ENCODE data around the gene SLC37A4. TPM values are rescaled to one million over a fixed set of nuclear protein-coding genes. Genes with fewer than 3 reads are reported as not detected.
"Not testable (repeated sequence)": the region's sequence is repeated elsewhere in the genome, so short reads cannot be mapped to it uniquely, and the experiment has no call there.

SLC37A4 gene
- polyA plus RNA-seq, 1 donor from 2014 or later = 23.5 TPM

DNA sequence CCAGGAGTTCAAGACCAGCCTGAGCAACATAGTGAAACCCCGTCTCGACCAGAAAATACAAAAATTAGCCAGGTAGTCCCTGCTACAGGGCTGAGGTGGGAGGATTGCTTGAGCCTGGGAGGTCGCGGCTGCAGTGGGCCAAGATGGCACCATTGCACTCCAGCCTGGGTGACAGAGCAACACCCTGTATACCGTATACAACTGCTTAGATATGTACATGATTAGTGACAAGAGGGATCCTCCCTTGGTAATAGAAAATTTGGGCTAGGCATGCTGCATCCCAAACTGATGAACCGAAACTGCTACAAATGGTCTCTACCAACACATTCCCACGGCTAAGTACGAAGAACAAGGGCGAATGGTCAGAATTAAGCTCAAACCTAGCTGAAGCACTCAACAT, 12.2 kb upstream of the SLC37A4 start:
- H2AFZ ChIP-seq (ENCODE audit: low read depth, low read length) = no peak overlapping the region
- TF ChIP-seq SMC3 (conservative IDR thresholded peaks at IDR 0.05; ENCODE audit: poor library complexity) (no peak), MXI1 (conservative IDR thresholded peaks at IDR 0.05; ENCODE audit: poor library complexity, severe bottlenecking) (no peak), POLR2AphosphoS5 (IDR thresholded peaks at IDR 0.05) (no peak), EZH2 (IDR thresholded peaks at IDR 0.05; ENCODE audit: borderline replicate concordance, insufficient read depth, low read length, poor library complexity, severe bottlenecking) (no peak), RAD21 (conservative IDR thresholded peaks at IDR 0.05) (no peak)
- TF ChIP-seq, protein P1, sequence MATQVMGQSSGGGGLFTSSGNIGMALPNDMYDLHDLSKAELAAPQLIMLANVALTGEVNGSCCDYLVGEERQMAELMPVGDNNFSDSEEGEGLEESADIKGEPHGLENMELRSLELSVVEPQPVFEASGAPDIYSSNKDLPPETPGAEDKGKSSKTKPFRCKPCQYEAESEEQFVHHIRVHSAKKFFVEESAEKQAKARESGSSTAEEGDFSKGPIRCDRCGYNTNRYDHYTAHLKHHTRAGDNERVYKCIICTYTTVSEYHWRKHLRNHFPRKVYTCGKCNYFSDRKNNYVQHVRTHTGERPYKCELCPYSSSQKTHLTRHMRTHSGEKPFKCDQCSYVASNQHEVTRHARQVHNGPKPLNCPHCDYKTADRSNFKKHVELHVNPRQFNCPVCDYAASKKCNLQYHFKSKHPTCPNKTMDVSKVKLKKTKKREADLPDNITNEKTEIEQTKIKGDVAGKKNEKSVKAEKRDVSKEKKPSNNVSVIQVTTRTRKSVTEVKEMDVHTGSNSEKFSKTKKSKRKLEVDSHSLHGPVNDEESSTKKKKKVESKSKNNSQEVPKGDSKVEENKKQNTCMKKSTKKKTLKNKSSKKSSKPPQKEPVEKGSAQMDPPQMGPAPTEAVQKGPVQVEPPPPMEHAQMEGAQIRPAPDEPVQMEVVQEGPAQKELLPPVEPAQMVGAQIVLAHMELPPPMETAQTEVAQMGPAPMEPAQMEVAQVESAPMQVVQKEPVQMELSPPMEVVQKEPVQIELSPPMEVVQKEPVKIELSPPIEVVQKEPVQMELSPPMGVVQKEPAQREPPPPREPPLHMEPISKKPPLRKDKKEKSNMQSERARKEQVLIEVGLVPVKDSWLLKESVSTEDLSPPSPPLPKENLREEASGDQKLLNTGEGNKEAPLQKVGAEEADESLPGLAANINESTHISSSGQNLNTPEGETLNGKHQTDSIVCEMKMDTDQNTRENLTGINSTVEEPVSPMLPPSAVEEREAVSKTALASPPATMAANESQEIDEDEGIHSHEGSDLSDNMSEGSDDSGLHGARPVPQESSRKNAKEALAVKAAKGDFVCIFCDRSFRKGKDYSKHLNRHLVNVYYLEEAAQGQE (IDR thresholded peaks at IDR 0.05; ENCODE audit: borderline replicate concordance) = no peak
- no peaks in the 10 kb centered on the region for H3F3A ChIP-seq (ENCODE audit: insufficient read depth, low read length, poor library complexity, severe bottlenecking)
- H3K27me3 ChIP-seq (ENCODE audit: insufficient read depth, low read depth, low read length) = no peaks in the 10 kb centered on the region
- H4K20me1 ChIP-seq (ENCODE audit: insufficient read depth) = no peaks in the 10 kb centered on the region
- no peak overlapping the region for H3K27ac ChIP-seq (ENCODE audit: low read length)
- no peak overlapping the region for H3K4me3 ChIP-seq (ENCODE audit: low read length)
- H3K9me3 ChIP-seq (ENCODE audit: low read length) = no peaks in the 10 kb centered on the region
- H3K9me2 ChIP-seq (ENCODE audit: insufficient read depth, low read length) = no peaks in the 10 kb centered on the region
- no peaks in the 10 kb centered on the region for H3K36me3 ChIP-seq (ENCODE audit: insufficient read depth, low read length)
- H3K79me2 ChIP-seq (replicated peaks; ENCODE audit: insufficient read depth, low read length) = no peaks in the 10 kb centered on the region
- H3K9ac ChIP-seq (ENCODE audit: low read length) = no peak overlapping the region
- no peak overlapping the region for H3K4me2 ChIP-seq (ENCODE audit: low read length)

DNA sequence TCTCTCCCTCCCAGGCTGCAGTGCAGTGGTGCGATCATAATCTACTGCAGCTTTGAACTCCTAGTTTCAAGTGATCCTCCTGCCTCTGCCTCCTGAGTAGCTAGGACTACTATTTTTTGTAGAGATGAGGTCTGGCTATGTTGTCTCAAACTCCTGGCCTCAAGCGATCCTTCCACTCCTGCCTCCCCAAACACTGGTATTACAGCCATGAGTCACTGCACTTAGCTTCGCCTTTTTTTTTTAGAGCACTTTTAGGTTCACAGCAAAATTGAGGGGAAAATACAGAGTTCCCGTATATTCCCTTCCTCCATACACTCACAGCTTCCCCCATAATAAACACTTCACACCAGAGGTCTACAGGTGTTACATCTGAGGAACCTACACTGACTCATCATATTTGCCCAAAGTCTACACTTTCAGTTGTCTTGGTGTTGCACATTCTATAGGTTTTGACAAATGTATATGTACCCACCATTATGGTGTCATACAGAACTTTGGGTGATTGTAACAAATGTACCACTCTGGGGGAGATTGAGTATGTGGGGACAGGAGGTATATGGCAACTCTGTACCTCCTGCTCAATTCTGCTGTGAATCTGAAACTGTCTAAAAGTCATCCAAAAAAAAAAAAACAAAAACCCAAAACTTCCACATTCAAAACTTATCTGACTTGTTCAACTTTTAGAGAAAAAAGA, 11.3 kb upstream of the SLC37A4 start:
- no peak overlapping the region for H3K4me3 ChIP-seq (ENCODE audit: low read length)
- no peaks in the 10 kb centered on the region for H3K27me3 ChIP-seq (ENCODE audit: insufficient read depth, low read depth, low read length)
- H3K4me2 ChIP-seq (ENCODE audit: low read length) = no peak overlapping the region
- no peak overlapping the region for H3K9ac ChIP-seq (ENCODE audit: low read length)
- H3K36me3 ChIP-seq (ENCODE audit: insufficient read depth, low read length) = no peaks in the 10 kb centered on the region
- H3K9me2 ChIP-seq (ENCODE audit: insufficient read depth, low read length) = no peaks in the 10 kb centered on the region
- no peak overlapping the region for H3K27ac ChIP-seq (ENCODE audit: low read length)
- H3F3A ChIP-seq (ENCODE audit: insufficient read depth, low read length, poor library complexity, severe bottlenecking) = no peaks in the 10 kb centered on the region
- no peaks in the 10 kb centered on the region for H4K20me1 ChIP-seq (ENCODE audit: insufficient read depth)
- no peak overlapping the region for H2AFZ ChIP-seq (ENCODE audit: low read depth, low read length)
- no peaks in the 10 kb centered on the region for H3K9me3 ChIP-seq (ENCODE audit: low read length)
- TF ChIP-seq MXI1 (conservative IDR thresholded peaks at IDR 0.05; ENCODE audit: poor library complexity, severe bottlenecking) (no peak), TAF1 (IDR thresholded peaks at IDR 0.05; ENCODE audit: low read depth) (no peak), EZH2 (IDR thresholded peaks at IDR 0.05; ENCODE audit: borderline replicate concordance, insufficient read depth, low read length, poor library complexity, severe bottlenecking) (no peak), POLR2AphosphoS5 (IDR thresholded peaks at IDR 0.05) (no peak), SMC3 (conservative IDR thresholded peaks at IDR 0.05; ENCODE audit: poor library complexity) (no peak), RAD21 (conservative IDR thresholded peaks at IDR 0.05) (no peak), EP300 (conservative IDR thresholded peaks at IDR 0.05; ENCODE audit: poor library complexity, severe bottlenecking) (no peak)
- TF ChIP-seq, protein P1 (IDR thresholded peaks at IDR 0.05; ENCODE audit: borderline replicate concordance) = no peak
- TF ChIP-seq, protein P2, sequence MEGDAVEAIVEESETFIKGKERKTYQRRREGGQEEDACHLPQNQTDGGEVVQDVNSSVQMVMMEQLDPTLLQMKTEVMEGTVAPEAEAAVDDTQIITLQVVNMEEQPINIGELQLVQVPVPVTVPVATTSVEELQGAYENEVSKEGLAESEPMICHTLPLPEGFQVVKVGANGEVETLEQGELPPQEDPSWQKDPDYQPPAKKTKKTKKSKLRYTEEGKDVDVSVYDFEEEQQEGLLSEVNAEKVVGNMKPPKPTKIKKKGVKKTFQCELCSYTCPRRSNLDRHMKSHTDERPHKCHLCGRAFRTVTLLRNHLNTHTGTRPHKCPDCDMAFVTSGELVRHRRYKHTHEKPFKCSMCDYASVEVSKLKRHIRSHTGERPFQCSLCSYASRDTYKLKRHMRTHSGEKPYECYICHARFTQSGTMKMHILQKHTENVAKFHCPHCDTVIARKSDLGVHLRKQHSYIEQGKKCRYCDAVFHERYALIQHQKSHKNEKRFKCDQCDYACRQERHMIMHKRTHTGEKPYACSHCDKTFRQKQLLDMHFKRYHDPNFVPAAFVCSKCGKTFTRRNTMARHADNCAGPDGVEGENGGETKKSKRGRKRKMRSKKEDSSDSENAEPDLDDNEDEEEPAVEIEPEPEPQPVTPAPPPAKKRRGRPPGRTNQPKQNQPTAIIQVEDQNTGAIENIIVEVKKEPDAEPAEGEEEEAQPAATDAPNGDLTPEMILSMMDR (IDR thresholded peaks at IDR 0.05; ENCODE audit: poor library complexity, severe bottlenecking) = no peak
- H3K79me2 ChIP-seq (replicated peaks; ENCODE audit: insufficient read depth, low read length) = no peaks in the 10 kb centered on the region

DNA sequence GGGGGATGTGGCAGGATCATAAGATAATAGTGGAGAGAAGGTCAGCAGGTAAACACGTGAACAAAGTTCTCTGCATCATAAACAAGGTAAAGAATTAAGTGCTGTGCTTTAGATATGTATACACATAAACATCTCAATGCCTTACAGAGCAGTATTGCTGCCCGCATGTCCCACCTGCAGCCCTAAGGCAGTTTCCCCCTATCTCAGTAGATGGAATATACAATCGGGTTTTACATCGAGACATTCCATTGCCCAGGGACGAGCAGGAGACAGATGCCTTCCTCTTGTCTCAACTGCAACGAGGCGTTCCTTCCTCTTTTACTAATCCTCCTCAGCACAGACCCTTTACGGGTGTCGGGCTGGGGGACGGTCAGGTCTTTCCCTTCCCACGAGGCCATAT, 8.8 kb upstream of the SLC37A4 start:
- not testable (repeated sequence) for H3K4me2 ChIP-seq (ENCODE audit: low read length); H3F3A ChIP-seq (ENCODE audit: insufficient read depth, low read length, poor library complexity, severe bottlenecking); H3K27ac ChIP-seq (ENCODE audit: low read length); H3K9me3 ChIP-seq (ENCODE audit: low read length); H3K9ac ChIP-seq (ENCODE audit: low read length); H3K36me3 ChIP-seq (ENCODE audit: insufficient read depth, low read length); H2AFZ ChIP-seq (ENCODE audit: low read depth, low read length); H3K27me3 ChIP-seq (ENCODE audit: insufficient read depth, low read depth, low read length); H3K79me2 ChIP-seq (replicated peaks; ENCODE audit: insufficient read depth, low read length); H3K9me2 ChIP-seq (ENCODE audit: insufficient read depth, low read length); H4K20me1 ChIP-seq (ENCODE audit: insufficient read depth); H3K4me3 ChIP-seq (ENCODE audit: low read length)

Data from neural cell (in vitro differentiated cells).